ENCODE results near the gene SKAP1.

DNA sequence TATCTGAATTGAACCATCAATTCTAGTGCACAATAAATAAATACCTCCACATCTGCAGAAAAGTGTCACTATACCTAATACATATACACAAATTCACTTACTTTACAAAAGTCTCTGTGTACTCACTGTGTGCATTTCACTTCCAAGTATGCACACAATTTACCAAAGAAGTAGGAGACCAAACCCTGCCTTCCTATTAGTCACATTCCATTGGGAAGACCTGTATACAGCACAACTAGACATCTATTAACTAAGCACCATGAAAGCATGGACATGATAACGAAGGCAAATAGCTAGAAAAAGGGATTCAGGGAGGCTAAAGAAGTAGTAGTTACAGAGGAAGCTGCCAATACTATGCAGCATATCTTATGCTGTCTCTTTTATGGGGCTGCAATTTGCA, 183.0 kb downstream of the SKAP1 start:
- no peak for TF ChIP-seq POLR2A (IDR thresholded peaks at IDR 0.05)
- TF ChIP-seq, protein P1, sequence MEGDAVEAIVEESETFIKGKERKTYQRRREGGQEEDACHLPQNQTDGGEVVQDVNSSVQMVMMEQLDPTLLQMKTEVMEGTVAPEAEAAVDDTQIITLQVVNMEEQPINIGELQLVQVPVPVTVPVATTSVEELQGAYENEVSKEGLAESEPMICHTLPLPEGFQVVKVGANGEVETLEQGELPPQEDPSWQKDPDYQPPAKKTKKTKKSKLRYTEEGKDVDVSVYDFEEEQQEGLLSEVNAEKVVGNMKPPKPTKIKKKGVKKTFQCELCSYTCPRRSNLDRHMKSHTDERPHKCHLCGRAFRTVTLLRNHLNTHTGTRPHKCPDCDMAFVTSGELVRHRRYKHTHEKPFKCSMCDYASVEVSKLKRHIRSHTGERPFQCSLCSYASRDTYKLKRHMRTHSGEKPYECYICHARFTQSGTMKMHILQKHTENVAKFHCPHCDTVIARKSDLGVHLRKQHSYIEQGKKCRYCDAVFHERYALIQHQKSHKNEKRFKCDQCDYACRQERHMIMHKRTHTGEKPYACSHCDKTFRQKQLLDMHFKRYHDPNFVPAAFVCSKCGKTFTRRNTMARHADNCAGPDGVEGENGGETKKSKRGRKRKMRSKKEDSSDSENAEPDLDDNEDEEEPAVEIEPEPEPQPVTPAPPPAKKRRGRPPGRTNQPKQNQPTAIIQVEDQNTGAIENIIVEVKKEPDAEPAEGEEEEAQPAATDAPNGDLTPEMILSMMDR (IDR thresholded peaks at IDR 0.05) = no peak

All from thyroid gland (tissue), 4 donors.